ENCODE data around the gene CLK3. TPM values are rescaled to one million over a fixed set of nuclear protein-coding genes. Genes with fewer than 3 reads are reported as not detected.

The CLK3 gene
- polyA plus RNA-seq, 2 of the 4 experiments (the other 2 are of a cell fraction), result 35.7 to 48.2 TPM

- TF ChIP-seq NFE2L2 (conservative IDR thresholded peaks at IDR 0.05; ENCODE audit: low read length), result no peak
- TF ChIP-seq HDAC2 (IDR thresholded peaks at IDR 0.05), result no peak
- TF ChIP-seq ZFP36 (IDR thresholded peaks at IDR 0.05; ENCODE audit: borderline replicate concordance, partially characterized antibody), result no peak
- no peak for TF ChIP-seq ZSCAN20 (CRISPR knock-in tag; IDR thresholded peaks at IDR 0.05)
These were observed 54.0 kb downstream of the CLK3 start (continued) for GRCh38 chr15:74669627-74670026.

GRCh38 chr15:74674161-74674560 lies 58.5 kb downstream of the CLK3 start:
- ChIA-PET POLR2A (no interaction called here), CTCF (no interaction called here)
- no peaks in the 10 kb centered on the region for H3K9me3 ChIP-seq
- H3K4me3 ChIP-seq, result no peak overlapping the region
- H3K4me1 ChIP-seq, result no peaks in the 10 kb centered on the region
- no peak for TF ChIP-seq KDM1A (IDR thresholded peaks at IDR 0.05; ENCODE audit: low read depth)
- TF ChIP-seq SREBF2 (IDR thresholded peaks at IDR 0.05), result no peak
- TF ChIP-seq KDM5A (IDR thresholded peaks at IDR 0.05), result no peak
- no peak for DNase-seq (ENCODE audit: low read depth in 1 of 2, low spot score in 1 of 2)
- H3K27ac ChIP-seq, result no peak overlapping the region
- WGBS (ENCODE audit: missing lambda C conversion rate), result 94% methylated on average over 3 of the region's 3 CpGs
- H3K4me2 ChIP-seq, result no peak overlapping the region
- FAIRE-seq, result no peak
- no peak for ATAC-seq

GRCh38 chr15:74676801-74677200 lies 61.2 kb downstream of the CLK3 start:
- H3K4me1 ChIP-seq, result no peaks in the 10 kb centered on the region
- ChIA-PET POLR2A (no interaction called here), CTCF (interaction anchor here (1.3 to 2.3 kb wide), 2 partner anchors 42 to 93 kb away, joined by 3 to 9 read pairs; no protein-coding TSS in a partner anchor)
- WGBS (ENCODE audit: missing lambda C conversion rate), result 96% methylated on average over 7 of the region's 7 CpGs
- no peak for DNase-seq (ENCODE audit: low read depth in 1 of 2, low spot score in 1 of 2)
- no peak for ATAC-seq
- no peak overlapping the region for H3K4me2 ChIP-seq
- no peak overlapping the region for H3K27ac ChIP-seq
- TF ChIP-seq E2F6 (IDR thresholded peaks at IDR 0.05; ENCODE audit: borderline replicate concordance, low read depth) (no peak), CEBPB (IDR thresholded peaks at IDR 0.05) (no peak), SREBF2 (IDR thresholded peaks at IDR 0.05) (no peak), KDM5A (IDR thresholded peaks at IDR 0.05) (no peak), CBX2 (IDR thresholded peaks at IDR 0.05; ENCODE audit: borderline replicate concordance, low read depth) (no peak), ZNF302 (CRISPR knock-in tag; IDR thresholded peaks at IDR 0.05) (no peak), FOSL2 (IDR thresholded peaks at IDR 0.05) (no peak), FOSL2 (CRISPR knock-in tag; IDR thresholded peaks at IDR 0.05) (no peak), JUNB (IDR thresholded peaks at IDR 0.05) (no peak), ZSCAN20 (CRISPR knock-in tag; IDR thresholded peaks at IDR 0.05) (no peak), EHMT2 (IDR thresholded peaks at IDR 0.05; ENCODE audit: low read depth) (no peak), HDAC2 (IDR thresholded peaks at IDR 0.05) (no peak), POLR2A (IDR thresholded peaks at IDR 0.05; ENCODE audit: low read length) (no peak), CHD4 (IDR thresholded peaks at IDR 0.05; ENCODE audit: borderline replicate concordance) (no peak), NPAS2 (CRISPR knock-in tag; IDR thresholded peaks at IDR 0.05; ENCODE audit: borderline replicate concordance) (no peak), ATOH8 (CRISPR knock-in tag; IDR thresholded peaks at IDR 0.05; ENCODE audit: low read depth) (no peak), MAX (IDR thresholded peaks at IDR 0.05) (no peak), KDM1A (IDR thresholded peaks at IDR 0.05; ENCODE audit: low read depth) (no peak), USF2 (IDR thresholded peaks at IDR 0.05) (no peak), REST (IDR thresholded peaks at IDR 0.05) (no peak)
- no peak overlapping the region for H3K4me3 ChIP-seq
- H3K9me3 ChIP-seq, result no peaks in the 10 kb centered on the region
- no peak for FAIRE-seq

Other genes with a start within 250 kb of the CLK3 start
- gene CYP11A1, start 248.2 kb upstream of the CLK3 start, polyA plus RNA-seq (2011; rRNA removed), result not detected in 2 replicates
- 0.06 TPM in 1 of 3 replicates, not detected in the others for gene CYP11A1, start 248.2 kb upstream of the CLK3 start, polyA plus RNA-seq (2017; fragmentation: RNase III; extraction: RNeasy Plus Mini Kit Qiagen cat#74134 plus additional on column Dnase treatment)
- gene SEMA7A, start 181.9 kb upstream of the CLK3 start, polyA plus RNA-seq (2011; rRNA removed), result 0.44 and 0.63 TPM in 2 replicates
- gene SEMA7A, start 181.9 kb upstream of the CLK3 start, polyA plus RNA-seq (2017; fragmentation: RNase III; extraction: RNeasy Plus Mini Kit Qiagen cat#74134 plus additional on column Dnase treatment), result 1.2 to 1.7 TPM (median 1.7 TPM) in 3 replicates
- gene UBL7, start 154.7 kb upstream of the CLK3 start, polyA plus RNA-seq (2011; rRNA removed), result 48.5 and 62.4 TPM in 2 replicates
- 31.0 to 35.3 TPM (median 32.6 TPM) in 3 replicates for gene UBL7, start 154.7 kb upstream of the CLK3 start, polyA plus RNA-seq (2017; fragmentation: RNase III; extraction: RNeasy Plus Mini Kit Qiagen cat#74134 plus additional on column Dnase treatment)
- gene ARID3B, start 74.6 kb upstream of the CLK3 start, polyA plus RNA-seq (2011; rRNA removed), result 2.3 and 2.5 TPM in 2 replicates
- 2.1 to 2.6 TPM (median 2.3 TPM) in 3 replicates for gene ARID3B, start 74.6 kb upstream of the CLK3 start, polyA plus RNA-seq (2017; fragmentation: RNase III; extraction: RNeasy Plus Mini Kit Qiagen cat#74134 plus additional on column Dnase treatment)
- 23.2 and 31.2 TPM in 2 replicates for gene EDC3, start 80.2 kb downstream of the CLK3 start, polyA plus RNA-seq (2011; rRNA removed)
- gene EDC3, start 80.2 kb downstream of the CLK3 start, polyA plus RNA-seq (2017; fragmentation: RNase III; extraction: RNeasy Plus Mini Kit Qiagen cat#74134 plus additional on column Dnase treatment), result 17.7 to 24.1 TPM (median 23.4 TPM) in 3 replicates
- 0.22 and 0.25 TPM in 2 replicates for gene CYP1A1, start 109.7 kb downstream of the CLK3 start, polyA plus RNA-seq (2011; rRNA removed)
- 0.46 to 0.62 TPM (median 0.50 TPM) in 3 replicates for gene CYP1A1, start 109.7 kb downstream of the CLK3 start, polyA plus RNA-seq (2017; fragmentation: RNase III; extraction: RNeasy Plus Mini Kit Qiagen cat#74134 plus additional on column Dnase treatment)
- gene CYP1A2, start 133.0 kb downstream of the CLK3 start, polyA plus RNA-seq (2011; rRNA removed), result not detected in 2 replicates
- gene CYP1A2, start 133.0 kb downstream of the CLK3 start, polyA plus RNA-seq (2017; fragmentation: RNase III; extraction: RNeasy Plus Mini Kit Qiagen cat#74134 plus additional on column Dnase treatment), result not detected in 3 replicates
- gene CSK, start 166.2 kb downstream of the CLK3 start, polyA plus RNA-seq (2011; rRNA removed), result 17.8 and 22.2 TPM in 2 replicates
- gene CSK, start 166.2 kb downstream of the CLK3 start, polyA plus RNA-seq (2017; fragmentation: RNase III; extraction: RNeasy Plus Mini Kit Qiagen cat#74134 plus additional on column Dnase treatment), result 56.7 to 63.0 TPM (median 61.6 TPM) in 3 replicates
- gene LMAN1L, start 197.0 kb downstream of the CLK3 start, polyA plus RNA-seq (2011; rRNA removed), result not detected in 2 replicates
- not detected in 3 replicates for gene LMAN1L, start 197.0 kb downstream of the CLK3 start, polyA plus RNA-seq (2017; fragmentation: RNase III; extraction: RNeasy Plus Mini Kit Qiagen cat#74134 plus additional on column Dnase treatment)
- gene CPLX3, start 210.8 kb downstream of the CLK3 start, polyA plus RNA-seq (2011; rRNA removed), result 0.05 TPM in 1 of 2 replicates, not detected in the other
- gene CPLX3, start 210.8 kb downstream of the CLK3 start, polyA plus RNA-seq (2017; fragmentation: RNase III; extraction: RNeasy Plus Mini Kit Qiagen cat#74134 plus additional on column Dnase treatment), result not detected in 3 replicates
- 48.9 and 58.4 TPM in 2 replicates for gene ULK3, start 227.3 kb downstream of the CLK3 start, polyA plus RNA-seq (2011; rRNA removed)
- 23.0 to 28.1 TPM (median 28.0 TPM) in 3 replicates for gene ULK3, start 227.3 kb downstream of the CLK3 start, polyA plus RNA-seq (2017; fragmentation: RNase III; extraction: RNeasy Plus Mini Kit Qiagen cat#74134 plus additional on column Dnase treatment)